Neural cell (in vitro differentiated cells): ENCODE data around the gene VEPH1.

ENCODE experiments used
- EP300 ChIP-seq: fragments of 450-650 bp; conservative IDR thresholded peaks from 2 replicates; pipeline ENCODE4 v1.6.1; 2014; ENCODE audit warnings: antibody characterized with exemption, mild to moderate bottlenecking, moderate library complexity; ENCODE audit not compliant: poor library complexity, severe bottlenecking
- EZH2 ChIP-seq: fragments of 200-600, 300-800 bp; shearing (Covaris generic), sonication (generic); IDR thresholded peaks from 2 replicates; pipeline ENCODE4 v1.6.1; 2014; ENCODE audit warnings: antibody characterized with exemption, low read length, borderline replicate concordance, mild to moderate bottlenecking; ENCODE audit not compliant: insufficient read depth, poor library complexity, severe bottlenecking
- MXI1 ChIP-seq: fragments of 450-650 bp; conservative IDR thresholded peaks from 2 replicates; pipeline ENCODE4 v1.6.1; 2014; ENCODE audit warnings: antibody characterized with exemption, mild to moderate bottlenecking; ENCODE audit not compliant: poor library complexity, severe bottlenecking
- POLR2AphosphoS5 ChIP-seq: IDR thresholded peaks from 2 replicates; pipeline ENCODE4 v1.6.1; 2012
- RAD21 ChIP-seq: fragments of 450-650 bp; conservative IDR thresholded peaks from 2 replicates; pipeline ENCODE4 v1.6.1; 2014; ENCODE audit warnings: antibody characterized with exemption, mild to moderate bottlenecking, moderate library complexity
- SMC3 ChIP-seq: fragments of 450-650 bp; conservative IDR thresholded peaks from 2 replicates; pipeline ENCODE4 v1.6.1; 2014; ENCODE audit warnings: antibody characterized with exemption, mild to moderate bottlenecking, moderate library complexity; ENCODE audit not compliant: poor library complexity
- TAF1 ChIP-seq: IDR thresholded peaks from 2 replicates; pipeline ENCODE4 v1.6.1; 2012; ENCODE audit warnings: low read depth
- TF ChIP-seq, protein P1 (sequence below): fragments of 450-650 bp; IDR thresholded peaks from 2 replicates; pipeline ENCODE4 v1.5.1; 2014; ENCODE audit warnings: antibody characterized with exemption, mild to moderate bottlenecking, moderate library complexity; ENCODE audit not compliant: poor library complexity, severe bottlenecking
- TF ChIP-seq, protein P2 (sequence below): IDR thresholded peaks from 2 replicates; pipeline ENCODE4 v1.6.1; 2012; ENCODE audit warnings: borderline replicate concordance

DNA sequence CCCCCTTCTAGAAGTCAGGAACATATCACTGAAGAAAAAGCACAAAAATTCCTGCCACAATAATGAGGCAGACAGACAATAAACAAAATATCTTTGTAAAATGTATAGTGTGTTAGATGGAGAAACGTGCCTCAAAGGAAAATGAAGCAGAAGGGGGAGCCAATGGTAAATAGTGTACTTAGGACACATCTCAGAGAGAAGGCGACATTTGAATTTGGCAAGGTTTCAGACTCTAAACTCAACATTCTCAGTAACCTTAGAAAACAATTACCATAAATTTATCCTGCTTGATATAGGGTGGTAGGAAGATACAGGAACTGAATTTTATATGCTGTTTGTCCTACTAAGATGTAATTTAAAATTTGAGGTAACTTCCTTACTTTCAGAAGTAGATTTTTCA is 119.2 kb downstream of the VEPH1 start:
- no peak for TF ChIP-seq MXI1
- TF ChIP-seq, protein P1, sequence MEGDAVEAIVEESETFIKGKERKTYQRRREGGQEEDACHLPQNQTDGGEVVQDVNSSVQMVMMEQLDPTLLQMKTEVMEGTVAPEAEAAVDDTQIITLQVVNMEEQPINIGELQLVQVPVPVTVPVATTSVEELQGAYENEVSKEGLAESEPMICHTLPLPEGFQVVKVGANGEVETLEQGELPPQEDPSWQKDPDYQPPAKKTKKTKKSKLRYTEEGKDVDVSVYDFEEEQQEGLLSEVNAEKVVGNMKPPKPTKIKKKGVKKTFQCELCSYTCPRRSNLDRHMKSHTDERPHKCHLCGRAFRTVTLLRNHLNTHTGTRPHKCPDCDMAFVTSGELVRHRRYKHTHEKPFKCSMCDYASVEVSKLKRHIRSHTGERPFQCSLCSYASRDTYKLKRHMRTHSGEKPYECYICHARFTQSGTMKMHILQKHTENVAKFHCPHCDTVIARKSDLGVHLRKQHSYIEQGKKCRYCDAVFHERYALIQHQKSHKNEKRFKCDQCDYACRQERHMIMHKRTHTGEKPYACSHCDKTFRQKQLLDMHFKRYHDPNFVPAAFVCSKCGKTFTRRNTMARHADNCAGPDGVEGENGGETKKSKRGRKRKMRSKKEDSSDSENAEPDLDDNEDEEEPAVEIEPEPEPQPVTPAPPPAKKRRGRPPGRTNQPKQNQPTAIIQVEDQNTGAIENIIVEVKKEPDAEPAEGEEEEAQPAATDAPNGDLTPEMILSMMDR = no peak
- TF ChIP-seq EZH2 = no peak
- no peak for TF ChIP-seq EP300
- no peak for TF ChIP-seq RAD21
- TF ChIP-seq SMC3 = no peak
- TF ChIP-seq TAF1 = no peak
- no peak for TF ChIP-seq POLR2AphosphoS5
- TF ChIP-seq, protein P2, sequence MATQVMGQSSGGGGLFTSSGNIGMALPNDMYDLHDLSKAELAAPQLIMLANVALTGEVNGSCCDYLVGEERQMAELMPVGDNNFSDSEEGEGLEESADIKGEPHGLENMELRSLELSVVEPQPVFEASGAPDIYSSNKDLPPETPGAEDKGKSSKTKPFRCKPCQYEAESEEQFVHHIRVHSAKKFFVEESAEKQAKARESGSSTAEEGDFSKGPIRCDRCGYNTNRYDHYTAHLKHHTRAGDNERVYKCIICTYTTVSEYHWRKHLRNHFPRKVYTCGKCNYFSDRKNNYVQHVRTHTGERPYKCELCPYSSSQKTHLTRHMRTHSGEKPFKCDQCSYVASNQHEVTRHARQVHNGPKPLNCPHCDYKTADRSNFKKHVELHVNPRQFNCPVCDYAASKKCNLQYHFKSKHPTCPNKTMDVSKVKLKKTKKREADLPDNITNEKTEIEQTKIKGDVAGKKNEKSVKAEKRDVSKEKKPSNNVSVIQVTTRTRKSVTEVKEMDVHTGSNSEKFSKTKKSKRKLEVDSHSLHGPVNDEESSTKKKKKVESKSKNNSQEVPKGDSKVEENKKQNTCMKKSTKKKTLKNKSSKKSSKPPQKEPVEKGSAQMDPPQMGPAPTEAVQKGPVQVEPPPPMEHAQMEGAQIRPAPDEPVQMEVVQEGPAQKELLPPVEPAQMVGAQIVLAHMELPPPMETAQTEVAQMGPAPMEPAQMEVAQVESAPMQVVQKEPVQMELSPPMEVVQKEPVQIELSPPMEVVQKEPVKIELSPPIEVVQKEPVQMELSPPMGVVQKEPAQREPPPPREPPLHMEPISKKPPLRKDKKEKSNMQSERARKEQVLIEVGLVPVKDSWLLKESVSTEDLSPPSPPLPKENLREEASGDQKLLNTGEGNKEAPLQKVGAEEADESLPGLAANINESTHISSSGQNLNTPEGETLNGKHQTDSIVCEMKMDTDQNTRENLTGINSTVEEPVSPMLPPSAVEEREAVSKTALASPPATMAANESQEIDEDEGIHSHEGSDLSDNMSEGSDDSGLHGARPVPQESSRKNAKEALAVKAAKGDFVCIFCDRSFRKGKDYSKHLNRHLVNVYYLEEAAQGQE = no peak
